Peyer's patch (tissue), 4 donors: ENCODE measurements around the gene HM13. TPM values are rescaled to one million over a fixed set of nuclear protein-coding genes. Genes with fewer than 3 reads are reported as not detected.
"Not testable (repeated sequence)": the region's sequence is repeated elsewhere in the genome, so short reads cannot be mapped to it uniquely, and the experiment has no call there.

ENCODE experiments used
- DNase-seq, 3 donors: peaks; one replicate each; pipeline ENCODE4 v3.0.0-alpha.2; 2017 to 2019
- H3K27ac ChIP-seq, 4 donors: fragments of 200-600 bp; sonication (generic); one replicate each; pipeline ENCODE4 v1.5.1; 2016 to 2019
- H3K27me3 ChIP-seq, 2 donors: fragments of 200-600 bp; sonication (generic); one replicate each; pipeline ENCODE4 v1.5.1; 2019
- H3K36me3 ChIP-seq, 3 donors: fragments of 200-600 bp; sonication (generic); one replicate each; pipeline ENCODE4 v1.5.1; 2016 to 2019
- H3K4me1 ChIP-seq, 4 donors: fragments of 200-600 bp; sonication (generic); one replicate each; pipeline ENCODE4 v1.5.1; 2016 to 2019
- H3K4me3 ChIP-seq, 4 donors: fragments of 200-600 bp; sonication (generic); 1 replicate in 3 of 4; 2 replicates in 1 of 4; pipeline ENCODE4 v1.5.1; 2016 to 2019; ENCODE audit warnings: mild to moderate bottlenecking in 1 of 4
- H3K9me3 ChIP-seq, 4 donors: fragments of 200-600 bp; sonication (generic); one replicate each; pipeline ENCODE4 v1.5.1; 2016 to 2019; ENCODE audit warnings: mild to moderate bottlenecking in 1 of 4
- POLR2A ChIP-seq, 2 donors: fragments of 450-650 bp; IDR thresholded peaks; one replicate each; pipeline ENCODE4 v1.5.1; 2017; ENCODE audit warnings: antibody characterized with exemption in 2 of 2, mild to moderate bottlenecking in 2 of 2, moderate library complexity in 2 of 2
- small RNA-seq, 2 donors: library from RNA; depleted of rRNA; stranded (forward); fragments of <200 nt; gene quantifications; one replicate each; pipeline ENCODE3, GENCODE V24; 2016
- total RNA-seq, 4 donors: library from RNA; depleted of rRNA; stranded (reverse); fragments of >200 nt; gene quantifications; one replicate each; pipeline ENCODE4 v1.1.0, GENCODE V29; 2016
- TF ChIP-seq, protein P1 (sequence below), 6 experiments: fragments of 450-650 bp in 4 of 6; fragments of 200-600 bp in 2 of 6; sonication (generic) in 1 of 6; IDR thresholded peaks; one replicate each; pipeline ENCODE4 v1.5.1; 2017 to 2019; ENCODE audit warnings: antibody characterized with exemption in 6 of 6, mild to moderate bottlenecking in 3 of 6, moderate library complexity in 1 of 6

HM13 gene
- total RNA-seq, 4 donors from 2014 or later, result 38.9 to 97.4 (median 56.3) TPM

DNA sequence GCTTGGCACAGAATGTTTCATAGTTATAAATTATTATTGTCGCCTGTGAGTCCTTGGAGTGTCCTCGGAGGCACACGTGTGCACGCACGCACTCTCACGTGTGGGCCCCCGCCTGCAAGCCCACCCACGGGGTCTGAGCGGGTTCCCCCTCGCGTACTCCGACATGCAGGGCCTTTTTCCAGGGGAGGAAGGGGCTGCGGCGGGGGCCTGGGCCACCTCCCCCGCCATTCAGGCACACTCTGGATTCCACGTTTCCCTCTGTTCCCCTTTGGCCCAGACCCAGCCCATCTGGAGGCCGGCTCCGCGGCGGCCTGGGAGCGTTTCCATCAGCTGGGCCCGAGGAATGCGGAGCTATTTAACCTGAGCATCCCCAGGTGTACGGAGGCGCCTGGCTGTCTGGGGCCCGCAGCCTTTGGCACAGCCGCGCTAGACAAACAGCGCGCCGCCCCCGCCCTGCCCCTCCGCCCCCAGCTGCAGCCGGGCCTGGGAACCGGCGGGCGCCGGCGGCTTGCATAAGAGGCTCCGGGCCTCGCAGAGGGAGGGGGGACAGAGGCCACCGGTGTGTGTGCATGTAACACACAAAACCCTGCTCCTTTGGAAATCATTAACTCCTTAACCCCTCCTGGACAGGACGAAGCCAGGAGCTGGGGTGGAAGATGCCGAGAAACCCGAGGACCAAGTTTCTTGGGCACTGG lies 94.2 kb downstream of the HM13 start:
- peak in 2 of 3 donors; percentile 93 to 94 for DNase-seq
- Histone ChIP-seq H3K36me3 (no peaks in the 10 kb centered on the region), H3K4me3 (peak overlapping the region in 2 of 4 donors; percentile 67 to 95), H3K27ac (peak overlapping the region; percentile 13 to 99 (median 89)), H3K27me3 (no peaks in the 10 kb centered on the region), H3K9me3 (no peaks in the 10 kb centered on the region), H3K4me1 (peaks cover 0 to 37% (median 8%) of the 10 kb centered on the region in 4 donors)
- TF ChIP-seq POLR2A (IDR thresholded peaks at IDR 0.05), result peak; percentile 81 to 90
- TF ChIP-seq, protein P1, sequence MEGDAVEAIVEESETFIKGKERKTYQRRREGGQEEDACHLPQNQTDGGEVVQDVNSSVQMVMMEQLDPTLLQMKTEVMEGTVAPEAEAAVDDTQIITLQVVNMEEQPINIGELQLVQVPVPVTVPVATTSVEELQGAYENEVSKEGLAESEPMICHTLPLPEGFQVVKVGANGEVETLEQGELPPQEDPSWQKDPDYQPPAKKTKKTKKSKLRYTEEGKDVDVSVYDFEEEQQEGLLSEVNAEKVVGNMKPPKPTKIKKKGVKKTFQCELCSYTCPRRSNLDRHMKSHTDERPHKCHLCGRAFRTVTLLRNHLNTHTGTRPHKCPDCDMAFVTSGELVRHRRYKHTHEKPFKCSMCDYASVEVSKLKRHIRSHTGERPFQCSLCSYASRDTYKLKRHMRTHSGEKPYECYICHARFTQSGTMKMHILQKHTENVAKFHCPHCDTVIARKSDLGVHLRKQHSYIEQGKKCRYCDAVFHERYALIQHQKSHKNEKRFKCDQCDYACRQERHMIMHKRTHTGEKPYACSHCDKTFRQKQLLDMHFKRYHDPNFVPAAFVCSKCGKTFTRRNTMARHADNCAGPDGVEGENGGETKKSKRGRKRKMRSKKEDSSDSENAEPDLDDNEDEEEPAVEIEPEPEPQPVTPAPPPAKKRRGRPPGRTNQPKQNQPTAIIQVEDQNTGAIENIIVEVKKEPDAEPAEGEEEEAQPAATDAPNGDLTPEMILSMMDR (IDR thresholded peaks at IDR 0.05), result peak in 1 of 6 experiments; percentile 17

DNA sequence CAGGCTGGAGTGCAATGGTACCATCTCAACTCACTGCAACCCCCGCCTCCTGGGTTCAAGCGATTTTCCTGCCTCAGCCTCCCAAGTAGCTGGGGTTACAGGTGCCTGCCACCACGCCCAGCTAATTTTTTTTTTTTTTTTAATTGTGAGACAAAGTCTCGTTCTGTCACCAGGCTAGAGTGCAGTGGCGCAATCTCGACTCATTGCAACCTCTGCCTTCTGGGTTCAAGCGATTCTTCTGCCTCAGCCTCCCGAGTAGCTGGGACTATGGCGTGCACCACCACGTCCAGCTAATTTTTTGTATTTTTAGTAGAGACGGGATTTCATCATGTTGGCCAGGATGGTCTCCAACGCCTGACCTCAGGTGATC lies 98.0 kb downstream of the HM13 start:
- peak in 1 of 2 donors; percentile 18 for TF ChIP-seq POLR2A (IDR thresholded peaks at IDR 0.05)
- H3K9me3 ChIP-seq, H3K27me3 ChIP-seq, H3K4me3 ChIP-seq, H3K36me3 ChIP-seq: not testable (repeated sequence)
- peak in 1 of 3 donors; percentile 76 for DNase-seq
- Histone ChIP-seq H3K27ac (peak overlapping the region in 3 of 4 donors; percentile 81 to 99 (median 92)), H3K4me1 (peaks cover 0 to 31% (median 1%) of the 10 kb centered on the region in 4 donors)

DNA sequence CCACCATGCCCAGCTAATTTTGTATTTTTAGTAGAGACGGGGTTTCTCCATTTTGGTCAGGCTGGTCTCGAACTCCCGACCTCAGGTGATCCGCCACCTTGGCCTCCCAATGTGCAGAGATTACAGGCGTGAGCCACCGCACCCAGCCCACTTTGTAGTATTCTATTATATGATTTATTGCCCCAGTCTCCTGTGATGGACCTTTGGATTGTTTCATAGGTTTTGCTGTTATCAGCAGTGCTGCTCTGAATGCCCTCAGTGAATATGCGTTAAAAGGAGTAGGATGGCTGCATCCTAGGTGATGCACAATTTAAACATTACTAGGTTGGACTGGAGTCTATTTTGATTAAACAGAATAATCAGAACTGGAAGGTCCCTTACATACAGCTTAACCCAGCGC lies 101.2 kb downstream of the HM13 start:
- H3K9me3 ChIP-seq, result no peaks in the 10 kb centered on the region
- no peak overlapping the region for H3K4me3 ChIP-seq
- no peak overlapping the region for H3K27ac ChIP-seq
- TF ChIP-seq, protein P1 (IDR thresholded peaks at IDR 0.05), result no peak
- no peak for TF ChIP-seq POLR2A (IDR thresholded peaks at IDR 0.05)
- peaks cover 0 to 18% (median 1%) of the 10 kb centered on the region in 4 donors for H3K4me1 ChIP-seq
- no peaks in the 10 kb centered on the region for H3K27me3 ChIP-seq
- no peaks in the 10 kb centered on the region for H3K36me3 ChIP-seq
- no peak for DNase-seq

DNA sequence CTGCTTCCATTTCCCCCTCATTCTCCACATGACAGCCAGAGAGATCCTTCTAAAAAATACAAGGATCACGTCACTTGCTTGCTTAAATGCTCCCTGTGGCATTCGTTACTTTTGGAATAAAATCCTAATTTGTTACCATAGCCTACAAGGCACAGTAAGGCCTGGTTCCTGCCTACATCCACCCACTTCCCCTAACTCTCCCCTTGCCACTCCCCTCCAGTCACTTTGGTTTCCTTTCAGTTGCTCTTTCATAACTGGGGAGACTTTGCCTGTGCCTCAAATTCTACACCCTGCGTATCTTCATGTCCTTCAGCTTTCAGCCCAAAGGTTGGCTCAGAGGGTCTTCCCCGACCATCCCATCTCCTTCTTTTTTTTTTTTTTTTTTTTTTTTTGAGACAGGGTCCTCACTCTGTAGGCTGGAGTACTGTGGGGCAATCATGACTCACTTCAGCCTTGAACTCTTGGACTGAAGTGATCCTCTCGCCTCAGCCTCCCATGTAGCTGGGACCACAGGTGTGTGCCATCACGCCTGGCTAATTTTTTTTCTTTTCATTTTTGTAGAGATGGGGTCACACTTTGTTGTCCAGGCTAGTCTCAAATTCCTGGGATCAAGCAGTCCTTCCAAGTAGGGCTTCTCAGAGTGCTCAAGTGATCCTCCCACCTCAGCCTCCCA lies 103.3 kb downstream of the HM13 start:
- Histone ChIP-seq H3K4me3 (no peak overlapping the region), H3K4me1 (peaks cover 0 to 2% (median under 1%) of the 10 kb centered on the region in 4 donors), H3K9me3 (no peaks in the 10 kb centered on the region), H3K27ac (no peak overlapping the region), H3K27me3 (no peaks in the 10 kb centered on the region), H3K36me3 (no peaks in the 10 kb centered on the region)
- TF ChIP-seq POLR2A (IDR thresholded peaks at IDR 0.05), result no peak
- TF ChIP-seq, protein P1 (IDR thresholded peaks at IDR 0.05), result no peak
- no peak for DNase-seq

Small RNA genes lying within 50 kb of the gene (small RNA-seq; reads per million reads assigned to genes)
- 0 reads per million in 2 donors for gene MIR3193

Other genes starting within 250 kb of the HM13 start
- not detected for gene DEFB116, start 205.9 kb upstream of the HM13 start, total RNA-seq
- gene DEFB118, start 145.8 kb upstream of the HM13 start, total RNA-seq, result not detected
- gene DEFB119, start 123.9 kb upstream of the HM13 start, total RNA-seq, result not detected
- gene DEFB121, start 108.2 kb upstream of the HM13 start, total RNA-seq, result not detected
- not detected for gene DEFB123, start 73.8 kb upstream of the HM13 start, total RNA-seq
- gene DEFB124, start 39.3 kb upstream of the HM13 start, total RNA-seq, result not detected
- 1 to 10 TPM in 2 of 4 donors, not detected in 2; 1.4 to 1.7 TPM for gene REM1, start 39.2 kb upstream of the HM13 start, total RNA-seq
- gene ID1, start 90.8 kb downstream of the HM13 start, total RNA-seq, result 100 to 1,000 TPM; 408 to 760 (median 570) TPM
- gene COX4I2, start 123.5 kb downstream of the HM13 start, total RNA-seq, result 1 to 10 TPM in 1 of 4 donors, not detected in 3; 2.5 TPM
- gene BCL2L1, start 208.4 kb downstream of the HM13 start, total RNA-seq, result 100 to 1,000 TPM in 3 of 4 donors, 10 to 100 TPM in 1; 85.0 to 185 (median 144) TPM
- 10 to 100 TPM in 1 of 4 donors, 1 to 10 TPM in 3; 4.4 to 26.4 (median 9.3) TPM for gene TPX2, start 224.8 kb downstream of the HM13 start, total RNA-seq